GM12878 (cell line): Measurements from ENCODE around the gene HOXC9.

ENCODE experiments used
- EGR1 ChIP-seq, 2 experiments: IDR thresholded peaks; 1 replicate in 1 of 2; 2 replicates in 1 of 2; pipeline ENCODE4 v1.6.1; 2011 to 2012; ENCODE audit warnings: low read depth in 2 of 2, low read length in 2 of 2, borderline replicate concordance in 1 of 2, mild to moderate bottlenecking in 1 of 2, moderate library complexity in 1 of 2
- MYC ChIP-seq: IDR thresholded peaks from 2 replicates; pipeline ENCODE4 v1.6.1; 2011; ENCODE audit warnings: mild to moderate bottlenecking, low read length, moderate library complexity, inconsistent platforms; ENCODE audit not compliant: insufficient read depth, insufficient replicate concordance, insufficient read length, severe bottlenecking
- NR2C2 ChIP-seq: IDR thresholded peaks from 2 replicates; pipeline ENCODE4 v1.6.1; 2011; ENCODE audit warnings: borderline replicate concordance, low read depth; ENCODE audit not compliant: control insufficient read depth, insufficient read length
- SMC3 ChIP-seq: IDR thresholded peaks from 2 replicates; pipeline ENCODE4 v1.6.1; 2011; ENCODE audit warnings: low read length, improper control_type of control experiment, borderline replicate concordance
- TF ChIP-seq, protein P1 (sequence below): IDR thresholded peaks from 2 replicates; pipeline ENCODE4 v1.6.1; 2011; ENCODE audit warnings: low read depth, low read length, improper control_type of control experiment, borderline replicate concordance

DNA sequence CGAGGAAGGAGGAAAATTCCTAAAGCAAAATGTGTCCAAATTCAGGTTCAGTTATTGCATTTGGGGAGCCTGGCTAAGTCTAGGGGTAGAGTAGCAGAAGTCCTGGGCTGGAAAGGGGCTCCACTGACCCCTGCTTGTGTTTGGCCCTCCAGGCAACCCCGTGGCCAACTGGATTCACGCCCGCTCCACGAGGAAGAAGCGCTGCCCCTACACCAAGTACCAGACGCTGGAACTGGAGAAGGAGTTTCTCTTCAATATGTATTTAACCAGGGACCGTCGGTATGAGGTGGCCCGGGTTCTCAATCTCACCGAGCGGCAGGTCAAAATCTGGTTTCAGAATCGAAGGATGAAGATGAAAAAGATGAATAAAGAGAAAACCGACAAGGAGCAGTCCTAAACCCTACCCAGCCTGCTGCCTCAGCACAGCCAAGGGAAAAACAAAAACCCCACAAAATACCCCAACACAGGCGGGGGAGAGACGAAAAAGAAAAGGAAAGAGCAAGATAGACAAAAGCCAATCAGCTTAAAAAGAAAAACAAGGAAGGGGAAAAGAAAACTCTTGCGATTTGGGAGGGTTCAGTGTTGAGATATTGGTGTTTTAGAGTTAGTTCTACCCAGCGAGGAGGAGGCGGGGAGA is 2.4 kb downstream of the HOXC9 start:
- TF ChIP-seq SMC3 (no peak), MYC (no peak), EGR1 (IDR thresholded peaks at IDR 0.05; ENCODE audit: borderline replicate concordance in 1 of 2, low read depth in 2 of 2, low read length in 2 of 2) (no peak), NR2C2 (no peak)
- TF ChIP-seq, protein P1, sequence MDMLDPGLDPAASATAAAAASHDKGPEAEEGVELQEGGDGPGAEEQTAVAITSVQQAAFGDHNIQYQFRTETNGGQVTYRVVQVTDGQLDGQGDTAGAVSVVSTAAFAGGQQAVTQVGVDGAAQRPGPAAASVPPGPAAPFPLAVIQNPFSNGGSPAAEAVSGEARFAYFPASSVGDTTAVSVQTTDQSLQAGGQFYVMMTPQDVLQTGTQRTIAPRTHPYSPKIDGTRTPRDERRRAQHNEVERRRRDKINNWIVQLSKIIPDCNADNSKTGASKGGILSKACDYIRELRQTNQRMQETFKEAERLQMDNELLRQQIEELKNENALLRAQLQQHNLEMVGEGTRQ: no peak
